ENCODE measurements around the gene MYO9B.
"Not testable (repeated sequence)": the region's sequence is repeated elsewhere in the genome, so short reads cannot be mapped to it uniquely, and the experiment has no call there.

MYO9B gene

GRCh38 chr19:17159466-17160393 is 84.2 kb downstream of the MYO9B start:
- Histone ChIP-seq H3K27me3 (ENCODE audit: insufficient read depth, low read length) (no peaks in the 10 kb centered on the region), H3K27ac (ENCODE audit: low read length) (no peak overlapping the region), H3K9me3 (ENCODE audit: insufficient read depth, low read depth, low read length) (peaks cover 9% of the 10 kb centered on the region; the same call in 1 of the 2 replicates), H3K36me3 (ENCODE audit: insufficient read depth, low read depth, low read length) (peaks cover 59% of the 10 kb centered on the region), H3K4me3 (ENCODE audit: low read length) (peak overlapping the region; percentile 5; the same call in 1 of the 2 replicates), H3K9ac (ENCODE audit: low read depth, low read length) (no peak overlapping the region), H3K4me1 (ENCODE audit: insufficient read depth, low read length) (peaks cover 11% of the 10 kb centered on the region)

- Histone ChIP-seq H3K36me3 (ENCODE audit: insufficient read depth, low read depth, low read length) (peaks cover 61% of the 10 kb centered on the region), H3K27ac (ENCODE audit: low read length) (no peak overlapping the region), H3K4me3 (ENCODE audit: low read length) (no peak overlapping the region), H3K27me3 (ENCODE audit: insufficient read depth, low read length) (no peaks in the 10 kb centered on the region), H3K9me3 (ENCODE audit: insufficient read depth, low read depth, low read length) (peaks cover 9% of the 10 kb centered on the region; the same call in 1 of the 2 replicates), H3K4me1 (ENCODE audit: insufficient read depth, low read length) (peaks cover 11% of the 10 kb centered on the region), H3K9ac (ENCODE audit: low read depth, low read length) (no peak overlapping the region)
These were observed 85.3 kb downstream of the MYO9B start for GRCh38 chr19:17160908-17161307.

GRCh38 chr19:17162131-17162530 is 86.6 kb downstream of the MYO9B start:
- peaks cover 60% of the 10 kb centered on the region for H3K36me3 ChIP-seq (ENCODE audit: insufficient read depth, low read depth, low read length)
- not testable (repeated sequence) for H3K27me3 ChIP-seq (ENCODE audit: insufficient read depth, low read length); H3K4me3 ChIP-seq (ENCODE audit: low read length); H3K9me3 ChIP-seq (ENCODE audit: insufficient read depth, low read depth, low read length); H3K27ac ChIP-seq (ENCODE audit: low read length); H3K9ac ChIP-seq (ENCODE audit: low read depth, low read length)
- peaks cover 11% of the 10 kb centered on the region for H3K4me1 ChIP-seq (ENCODE audit: insufficient read depth, low read length)

GRCh38 chr19:17162580-17162979 is 87.0 kb downstream of the MYO9B start:
- H3K9ac ChIP-seq (ENCODE audit: low read depth, low read length), result no peak overlapping the region
- H3K36me3 ChIP-seq (ENCODE audit: insufficient read depth, low read depth, low read length), result peaks cover 58% of the 10 kb centered on the region
- no peak overlapping the region for H3K27ac ChIP-seq (ENCODE audit: low read length)
- peaks cover 9% of the 10 kb centered on the region; the same call in 1 of the 2 replicates for H3K9me3 ChIP-seq (ENCODE audit: insufficient read depth, low read depth, low read length)
- H3K27me3 ChIP-seq (ENCODE audit: insufficient read depth, low read length), result no peaks in the 10 kb centered on the region
- H3K4me3 ChIP-seq (ENCODE audit: low read length), result no peak overlapping the region
- peaks cover 11% of the 10 kb centered on the region for H3K4me1 ChIP-seq (ENCODE audit: insufficient read depth, low read length)

GRCh38 chr19:17163652-17164051 is 88.1 kb downstream of the MYO9B start:
- Histone ChIP-seq H3K9ac (ENCODE audit: low read depth, low read length) (no peak overlapping the region), H3K27me3 (ENCODE audit: insufficient read depth, low read length) (no peaks in the 10 kb centered on the region), H3K36me3 (ENCODE audit: insufficient read depth, low read depth, low read length) (peaks cover 64% of the 10 kb centered on the region), H3K4me1 (ENCODE audit: insufficient read depth, low read length) (peaks cover 11% of the 10 kb centered on the region), H3K9me3 (ENCODE audit: insufficient read depth, low read depth, low read length) (peaks cover 9% of the 10 kb centered on the region; the same call in 1 of the 2 replicates), H3K4me3 (ENCODE audit: low read length) (no peak overlapping the region), H3K27ac (ENCODE audit: low read length) (no peak overlapping the region)

GRCh38 chr19:17164639-17165038 is 89.1 kb downstream of the MYO9B start:
- no peak overlapping the region for H3K9ac ChIP-seq (ENCODE audit: low read depth, low read length)
- peaks cover 9% of the 10 kb centered on the region; the same call in 1 of the 2 replicates for H3K9me3 ChIP-seq (ENCODE audit: insufficient read depth, low read depth, low read length)

GRCh38 chr19:17165715-17166114 is 90.1 kb downstream of the MYO9B start:
- no peak overlapping the region for H3K4me3 ChIP-seq (ENCODE audit: low read length)
- peaks cover 9% of the 10 kb centered on the region; the same call in 1 of the 2 replicates for H3K9me3 ChIP-seq (ENCODE audit: insufficient read depth, low read depth, low read length)
- H3K27ac ChIP-seq (ENCODE audit: low read length), result no peak overlapping the region
- H3K9ac ChIP-seq (ENCODE audit: low read depth, low read length), result no peak overlapping the region
- H3K4me1 ChIP-seq (ENCODE audit: insufficient read depth, low read length), result no peaks in the 10 kb centered on the region
- peaks cover 74% of the 10 kb centered on the region for H3K36me3 ChIP-seq (ENCODE audit: insufficient read depth, low read depth, low read length)
- H3K27me3 ChIP-seq (ENCODE audit: insufficient read depth, low read length), result no peaks in the 10 kb centered on the region

More at GRCh38 chr19:17164639-17165038, 89.1 kb downstream of the MYO9B start:
- Histone ChIP-seq H3K27ac (ENCODE audit: low read length) (no peak overlapping the region), H3K4me3 (ENCODE audit: low read length) (no peak overlapping the region), H3K27me3 (ENCODE audit: insufficient read depth, low read length) (no peaks in the 10 kb centered on the region), H3K36me3 (ENCODE audit: insufficient read depth, low read depth, low read length) (peaks cover 66% of the 10 kb centered on the region), H3K4me1 (ENCODE audit: insufficient read depth, low read length) (peaks cover 5% of the 10 kb centered on the region; the same call in 1 of the 2 replicates)

- Histone ChIP-seq H3K9me3 (ENCODE audit: insufficient read depth, low read depth, low read length) (no peaks in the 10 kb centered on the region), H3K36me3 (ENCODE audit: insufficient read depth, low read depth, low read length) (peaks cover 68% of the 10 kb centered on the region), H3K4me3 (ENCODE audit: low read length) (no peak overlapping the region), H3K27ac (ENCODE audit: low read length) (no peak overlapping the region), H3K4me1 (ENCODE audit: insufficient read depth, low read length) (no peaks in the 10 kb centered on the region), H3K9ac (ENCODE audit: low read depth, low read length) (no peak overlapping the region), H3K27me3 (ENCODE audit: insufficient read depth, low read length) (no peaks in the 10 kb centered on the region)
These were observed 95.1 kb downstream of the MYO9B start for GRCh38 chr19:17170538-17171297.

GRCh38 chr19:17171874-17172273 is 96.3 kb downstream of the MYO9B start:
- no peak overlapping the region for H3K27ac ChIP-seq (ENCODE audit: low read length)
- H3K36me3 ChIP-seq (ENCODE audit: insufficient read depth, low read depth, low read length), result peaks cover 68% of the 10 kb centered on the region
- H3K4me1 ChIP-seq (ENCODE audit: insufficient read depth, low read length), result no peaks in the 10 kb centered on the region
- H3K27me3 ChIP-seq (ENCODE audit: insufficient read depth, low read length), result no peaks in the 10 kb centered on the region
- H3K4me3 ChIP-seq (ENCODE audit: low read length), result no peak overlapping the region
- no peaks in the 10 kb centered on the region for H3K9me3 ChIP-seq (ENCODE audit: insufficient read depth, low read depth, low read length)
- H3K9ac ChIP-seq (ENCODE audit: low read depth, low read length), result no peak overlapping the region

- Histone ChIP-seq H3K36me3 (ENCODE audit: insufficient read depth, low read depth, low read length) (peaks cover 65% of the 10 kb centered on the region), H3K9me3 (ENCODE audit: insufficient read depth, low read depth, low read length) (no peaks in the 10 kb centered on the region), H3K27me3 (ENCODE audit: insufficient read depth, low read length) (no peaks in the 10 kb centered on the region), H3K27ac (ENCODE audit: low read length) (no peak overlapping the region), H3K4me1 (ENCODE audit: insufficient read depth, low read length) (no peaks in the 10 kb centered on the region), H3K4me3 (ENCODE audit: low read length) (no peak overlapping the region), H3K9ac (ENCODE audit: low read depth, low read length) (no peak overlapping the region)
These were observed 97.2 kb downstream of the MYO9B start for GRCh38 chr19:17172624-17173345.

GRCh38 chr19:17178291-17178690 is 102.7 kb downstream of the MYO9B start:
- Histone ChIP-seq H3K4me1 (ENCODE audit: insufficient read depth, low read length) (peaks cover 5% of the 10 kb centered on the region; the same call in 1 of the 2 replicates), H3K4me3 (ENCODE audit: low read length) (no peak overlapping the region), H3K27me3 (ENCODE audit: insufficient read depth, low read length) (no peaks in the 10 kb centered on the region), H3K36me3 (ENCODE audit: insufficient read depth, low read depth, low read length) (peaks cover 30% of the 10 kb centered on the region), H3K9me3 (ENCODE audit: insufficient read depth, low read depth, low read length) (no peaks in the 10 kb centered on the region), H3K27ac (ENCODE audit: low read length) (no peak overlapping the region), H3K9ac (ENCODE audit: low read depth, low read length) (no peak overlapping the region)

All from iPS-20b (cell line).